OCI-LY1 (cell line): ENCODE measurements around the gene MS4A10.

Source experiments
- CTCF ChIP-seq: fragments of 200-600 bp; sonication (generic), shearing (Covaris generic); IDR thresholded peaks from 2 replicates; pipeline ENCODE4 v1.5.1; 2017; ENCODE audit warnings: mild to moderate bottlenecking, antibody characterized with exemption, low read length, moderate library complexity, mixed read lengths
- EZH2 ChIP-seq: fragments of 200-600 bp; sonication (generic), shearing (Covaris generic); IDR thresholded peaks from 2 replicates; pipeline ENCODE4 v1.8.0; 2017; ENCODE audit warnings: borderline replicate concordance, mixed run types, mild to moderate bottlenecking, antibody characterized with exemption, low read length, moderate library complexity, mixed read lengths

- TF ChIP-seq CTCF (no peak), EZH2 (no peak)
Observed at GRCh38 chr11:60809249-60809648, 24.1 kb downstream of the MS4A10 start.
